ENCODE measurements around the gene CHGA. TPM values are rescaled to one million over a fixed set of nuclear protein-coding genes. Genes with fewer than 3 reads are reported as not detected.

CHGA gene
- polyA plus RNA-seq, 2 of the 4 experiments (the other 2 are of a cell fraction): 0.32 to 0.70 TPM

GRCh38 chr14:92930737-92931602, 8.0 kb downstream of the CHGA start:
- WGBS (ENCODE audit: missing lambda C conversion rate): 67% methylated on average over 8 of the region's 8 CpGs
- ChIA-PET POLR2A (no interaction called here), CTCF (interaction anchor here (1.1 to 1.5 kb wide), 3 partner anchors 15 to 208 kb away, joined by 4 to 5 read pairs (median 5); no protein-coding TSS in a partner anchor)
- FAIRE-seq: no peak
- DNase-seq (ENCODE audit: low read depth in 1 of 2, low spot score in 1 of 2): no peak
- Histone ChIP-seq H3K4me1 (no peaks in the 10 kb centered on the region), H3K9me3 (no peaks in the 10 kb centered on the region), H3K27ac (no peak overlapping the region), H3K4me2 (no peak overlapping the region), H3K4me3 (no peak overlapping the region)
- no peak for TF ChIP-seq KDM1A (IDR thresholded peaks at IDR 0.05; ENCODE audit: low read depth)
- TF ChIP-seq ZFP36 (IDR thresholded peaks at IDR 0.05; ENCODE audit: borderline replicate concordance, partially characterized antibody): peak; percentile 49
- ATAC-seq: no peak

GRCh38 chr14:92931681-92932447, 8.9 kb downstream of the CHGA start:
- FAIRE-seq (no peak), DNase-seq (ENCODE audit: low read depth in 1 of 2, low spot score in 1 of 2) (no peak), ATAC-seq (no peak)
- POLR2A ChIA-PET: no interaction called here
- TF ChIP-seq ZFP36 (IDR thresholded peaks at IDR 0.05; ENCODE audit: borderline replicate concordance, partially characterized antibody) (peak; percentile 73), CEBPB (IDR thresholded peaks at IDR 0.05) (no peak), RNF2 (IDR thresholded peaks at IDR 0.05; ENCODE audit: borderline replicate concordance, low read depth) (no peak), HOXB5 (CRISPR knock-in tag; IDR thresholded peaks at IDR 0.05) (no peak), EHF (CRISPR knock-in tag; IDR thresholded peaks at IDR 0.05) (no peak)
- WGBS (ENCODE audit: missing lambda C conversion rate): 85% methylated on average over 14 of the region's 18 CpGs
- Histone ChIP-seq H3K4me2 (no peak overlapping the region), H3K9me3 (no peaks in the 10 kb centered on the region), H3K4me3 (no peak overlapping the region), H3K4me1 (no peaks in the 10 kb centered on the region), H3K27ac (no peak overlapping the region)
- CTCF ChIA-PET: interaction anchor here (0.9 to 1.4 kb wide), 2 partner anchors 20 to 201 kb away, joined by 3 to 7 read pairs; no protein-coding TSS in a partner anchor

GRCh38 chr14:92932448-92933395, 9.8 kb downstream of the CHGA start:
- no peak overlapping the region for H3K27ac ChIP-seq
- H3K4me2 ChIP-seq: no peak overlapping the region
- H3K4me3 ChIP-seq: no peak overlapping the region
- no peak for ATAC-seq
- no peak for DNase-seq (ENCODE audit: low read depth in 1 of 2, low spot score in 1 of 2)
- 82% methylated on average over 33 of the region's 35 CpGs for WGBS (ENCODE audit: missing lambda C conversion rate)
- TF ChIP-seq EHF (CRISPR knock-in tag; IDR thresholded peaks at IDR 0.05) (no peak), HOXA7 (CRISPR knock-in tag; IDR thresholded peaks at IDR 0.05) (no peak), PBX3 (IDR thresholded peaks at IDR 0.05) (no peak), USF2 (IDR thresholded peaks at IDR 0.05) (no peak), RAD21 (conservative IDR thresholded peaks at IDR 0.05 in 1 of 2, IDR thresholded peaks at IDR 0.05 in 1 of 2) (no peak), CBX2 (IDR thresholded peaks at IDR 0.05; ENCODE audit: borderline replicate concordance, low read depth) (no peak), ESRRA (IDR thresholded peaks at IDR 0.05; ENCODE audit: borderline replicate concordance, low read length) (no peak), FOXS1 (CRISPR knock-in tag; IDR thresholded peaks at IDR 0.05) (no peak), MYC (IDR thresholded peaks at IDR 0.05; ENCODE audit: borderline replicate concordance, low read length) (no peak), MAZ (IDR thresholded peaks at IDR 0.05; ENCODE audit: borderline replicate concordance, low read depth, low read length) (no peak)
- CTCF ChIA-PET: interaction anchor here (0.9 to 2.5 kb wide), 4 partner anchors 12 to 200 kb away, joined by 3 to 7 read pairs (median 6); no protein-coding TSS in a partner anchor
- H3K4me1 ChIP-seq: peaks cover 5% of the 10 kb centered on the region; the same call in 2 of the 3 replicates
- POLR2A ChIA-PET: no interaction called here
- H3K9me3 ChIP-seq: no peaks in the 10 kb centered on the region
- FAIRE-seq: no peak
